ENCODE measurements around the gene LYST. TPM values are rescaled to one million over a fixed set of nuclear protein-coding genes. Genes with fewer than 3 reads are reported as not detected.
"Not testable (repeated sequence)": the region's sequence is repeated elsewhere in the genome, so short reads cannot be mapped to it uniquely, and the experiment has no call there.

The LYST gene
- total RNA-seq, 1 experiment from 2014 or later: 1.7 TPM

- TF ChIP-seq EZH2 (IDR thresholded peaks at IDR 0.05; ENCODE audit: borderline replicate concordance, low read depth, low read length, poor library complexity, severe bottlenecking) (no peak), CTCF (conservative IDR thresholded peaks at IDR 0.05; ENCODE audit: low read depth, low read length) (no peak)
- no peak overlapping the region for H3K27ac ChIP-seq (ENCODE audit: low read depth, low read length, poor library complexity, severe bottlenecking)
- POLR2A ChIA-PET (ENCODE audit: low non-redundant PET): no interaction called here
- no peaks in the 10 kb centered on the region for H3K9me3 ChIP-seq (ENCODE audit: low read depth, low read length, poor library complexity, severe bottlenecking)
- H3K27me3 ChIP-seq (replicated peaks; ENCODE audit: insufficient read depth, low read depth, low read length, poor library complexity): no peaks in the 10 kb centered on the region
- no peak for DNase-seq (ENCODE audit: low spot score)
- no peak overlapping the region for H3K4me3 ChIP-seq (ENCODE audit: low read depth, low read length, poor library complexity, severe bottlenecking)
- H3K36me3 ChIP-seq (ENCODE audit: insufficient read depth, low read length, poor library complexity, severe bottlenecking): no peaks in the 10 kb centered on the region
- CTCF ChIA-PET: no interaction called here
- no peaks in the 10 kb centered on the region for H3K4me1 ChIP-seq (ENCODE audit: insufficient read depth, low read length, poor library complexity, severe bottlenecking)
- intact Hi-C loops (cut with micrococcal nuclease; ENCODE audit: unreplicated experiment): no loop called here
- BruUV-seq (replicated peaks): no TSS peak
Measured at GRCh38 chr1:235642011-235642942, 224.4 kb downstream of the LYST start.

- no peak overlapping the region for H3K27ac ChIP-seq (ENCODE audit: low read depth, low read length, poor library complexity, severe bottlenecking)
- no TSS peak for BruUV-seq (replicated peaks)
- no peaks in the 10 kb centered on the region for H3K4me1 ChIP-seq (ENCODE audit: insufficient read depth, low read length, poor library complexity, severe bottlenecking)
- intact Hi-C loops (cut with micrococcal nuclease; ENCODE audit: unreplicated experiment): no loop called here
- POLR2A ChIA-PET (ENCODE audit: low non-redundant PET): no interaction called here
- TF ChIP-seq EZH2 (IDR thresholded peaks at IDR 0.05; ENCODE audit: borderline replicate concordance, low read depth, low read length, poor library complexity, severe bottlenecking) (no peak), CTCF (conservative IDR thresholded peaks at IDR 0.05; ENCODE audit: low read depth, low read length) (no peak)
- no peaks in the 10 kb centered on the region for H3K9me3 ChIP-seq (ENCODE audit: low read depth, low read length, poor library complexity, severe bottlenecking)
- no peaks in the 10 kb centered on the region for H3K27me3 ChIP-seq (replicated peaks; ENCODE audit: insufficient read depth, low read depth, low read length, poor library complexity)
- DNase-seq (ENCODE audit: low spot score): no peak
- no peak overlapping the region for H3K4me3 ChIP-seq (ENCODE audit: low read depth, low read length, poor library complexity, severe bottlenecking)
- CTCF ChIA-PET: no interaction called here
- no peaks in the 10 kb centered on the region for H3K36me3 ChIP-seq (ENCODE audit: insufficient read depth, low read length, poor library complexity, severe bottlenecking)
Measured at GRCh38 chr1:235640580-235640979, 226.1 kb downstream of the LYST start.

GRCh38 chr1:235639226-235640205, 227.2 kb downstream of the LYST start:
- no peak for TF ChIP-seq EZH2 (IDR thresholded peaks at IDR 0.05; ENCODE audit: borderline replicate concordance, low read depth, low read length, poor library complexity, severe bottlenecking)
- no peak for TF ChIP-seq CTCF (conservative IDR thresholded peaks at IDR 0.05; ENCODE audit: low read depth, low read length)
- intact Hi-C loops (cut with micrococcal nuclease; ENCODE audit: unreplicated experiment): loop anchor here (10.0 kb wide), 1 partner anchor 125 kb away; no protein-coding TSS in a partner anchor
- Histone ChIP-seq H3K27me3 (replicated peaks; ENCODE audit: insufficient read depth, low read depth, low read length, poor library complexity) (no peaks in the 10 kb centered on the region), H3K36me3 (ENCODE audit: insufficient read depth, low read length, poor library complexity, severe bottlenecking) (no peaks in the 10 kb centered on the region), H3K9me3 (ENCODE audit: low read depth, low read length, poor library complexity, severe bottlenecking) (no peaks in the 10 kb centered on the region), H3K4me1 (ENCODE audit: insufficient read depth, low read length, poor library complexity, severe bottlenecking) (no peaks in the 10 kb centered on the region), H3K4me3 (ENCODE audit: low read depth, low read length, poor library complexity, severe bottlenecking) (no peak overlapping the region), H3K27ac (ENCODE audit: low read depth, low read length, poor library complexity, severe bottlenecking) (no peak overlapping the region)
- no TSS peak for BruUV-seq (replicated peaks)
- CTCF ChIA-PET: no interaction called here
- DNase-seq (ENCODE audit: low spot score): no peak
- POLR2A ChIA-PET (ENCODE audit: low non-redundant PET): no interaction called here

- H3K9me3 ChIP-seq (ENCODE audit: low read depth, low read length, poor library complexity, severe bottlenecking); CTCF ChIA-PET; BruUV-seq (replicated peaks); H3K27me3 ChIP-seq (replicated peaks; ENCODE audit: insufficient read depth, low read depth, low read length, poor library complexity); H3K27ac ChIP-seq (ENCODE audit: low read depth, low read length, poor library complexity, severe bottlenecking); H3K4me1 ChIP-seq (ENCODE audit: insufficient read depth, low read length, poor library complexity, severe bottlenecking); DNase-seq (ENCODE audit: low spot score); H3K4me3 ChIP-seq (ENCODE audit: low read depth, low read length, poor library complexity, severe bottlenecking); POLR2A ChIA-PET (ENCODE audit: low non-redundant PET); H3K36me3 ChIP-seq (ENCODE audit: insufficient read depth, low read length, poor library complexity, severe bottlenecking): not testable (repeated sequence)
- intact Hi-C loops (cut with micrococcal nuclease; ENCODE audit: unreplicated experiment): loop anchor here (10.0 kb wide), 1 partner anchor 124 kb away; no protein-coding TSS in a partner anchor
Measured at GRCh38 chr1:235638612-235639011, 228.1 kb downstream of the LYST start.
